ENCODE results near the gene CCDC167. TPM values are rescaled to one million over a fixed set of nuclear protein-coding genes. Genes with fewer than 3 reads are reported as not detected.
"Not testable (repeated sequence)": the region's sequence is repeated elsewhere in the genome, so short reads cannot be mapped to it uniquely, and the experiment has no call there.

CCDC167 gene
- total RNA-seq, 2 experiments from 2014 or later = 53.4 to 57.1 TPM

GRCh38 chr6:37451441-37452193 is 48.1 kb downstream of the CCDC167 start:
- Mint-ChIP-seq H3K36me3 (ENCODE audit: low read depth) (peaks cover 43% of the 10 kb centered on the region), H3K4me1 (ENCODE audit: low read depth) (peaks cover 6% of the 10 kb centered on the region), H3K27me3 (ENCODE audit: low read depth) (no peaks in the 10 kb centered on the region), H3K4me3 (no peak overlapping the region), H3K27ac (no peak overlapping the region), H3K9me3 (no peaks in the 10 kb centered on the region)
- DNase-seq = no peak
- CTCF ChIA-PET = interaction anchor here (1.1 kb wide), 1 partner anchor 114 kb away, joined by 3 read pairs; no protein-coding TSS in a partner anchor
- intact Hi-C loops (cut with micrococcal nuclease) = no loop called here

- DNase-seq = no peak
- intact Hi-C loops (cut with micrococcal nuclease) = no loop called here
- Mint-ChIP-seq H3K27ac (no peak overlapping the region), H3K27me3 (ENCODE audit: low read depth) (no peaks in the 10 kb centered on the region), H3K4me1 (ENCODE audit: low read depth) (peaks cover 6% of the 10 kb centered on the region), H3K4me3 (no peak overlapping the region), H3K9me3 (no peaks in the 10 kb centered on the region), H3K36me3 (ENCODE audit: low read depth) (peaks cover 47% of the 10 kb centered on the region)
- CTCF ChIA-PET = no interaction called here
Measured at GRCh38 chr6:37449984-37450383, 49.7 kb downstream of the CCDC167 start.

- DNase-seq; H3K4me3 Mint-ChIP-seq; H3K9me3 Mint-ChIP-seq; intact Hi-C loops (cut with micrococcal nuclease); H3K27me3 Mint-ChIP-seq (ENCODE audit: low read depth): not testable (repeated sequence)
- CTCF ChIA-PET = interaction anchor here (0.7 kb wide), 1 partner anchor 118 kb away, joined by 4 read pairs; no protein-coding TSS in a partner anchor
- peak overlapping the region; percentile 59 for H3K27ac Mint-ChIP-seq
- H3K36me3 Mint-ChIP-seq (ENCODE audit: low read depth) = peaks cover 33% of the 10 kb centered on the region
- peaks cover 22% of the 10 kb centered on the region for H3K4me1 Mint-ChIP-seq (ENCODE audit: low read depth)
Measured at GRCh38 chr6:37443216-37443542, 56.5 kb downstream of the CCDC167 start.

GRCh38 chr6:37442416-37443215 is 57.1 kb downstream of the CCDC167 start:
- Mint-ChIP-seq H3K4me3 (peak overlapping the region; percentile 50), H3K36me3 (ENCODE audit: low read depth) (peaks cover 36% of the 10 kb centered on the region), H3K4me1 (ENCODE audit: low read depth) (peaks cover 25% of the 10 kb centered on the region), H3K27me3 (ENCODE audit: low read depth) (no peaks in the 10 kb centered on the region), H3K27ac (peak overlapping the region; percentile 74), H3K9me3 (no peaks in the 10 kb centered on the region)
- intact Hi-C loops (cut with micrococcal nuclease) = no loop called here
- DNase-seq = no peak
- CTCF ChIA-PET = no interaction called here

- DNase-seq = no peak
- Mint-ChIP-seq H3K27me3 (ENCODE audit: low read depth) (no peaks in the 10 kb centered on the region), H3K4me1 (ENCODE audit: low read depth) (peaks cover 29% of the 10 kb centered on the region), H3K9me3 (no peaks in the 10 kb centered on the region), H3K36me3 (ENCODE audit: low read depth) (peaks cover 38% of the 10 kb centered on the region), H3K27ac (no peak overlapping the region), H3K4me3 (no peak overlapping the region)
- intact Hi-C loops (cut with micrococcal nuclease) = no loop called here
- CTCF ChIA-PET = no interaction called here
Measured at GRCh38 chr6:37441651-37442050, 58.0 kb downstream of the CCDC167 start.

GRCh38 chr6:37438930-37439329 is 60.8 kb downstream of the CCDC167 start:
- Mint-ChIP-seq H3K4me1 (ENCODE audit: low read depth) (peaks cover 49% of the 10 kb centered on the region), H3K36me3 (ENCODE audit: low read depth) (peaks cover 27% of the 10 kb centered on the region), H3K27ac (no peak overlapping the region), H3K9me3 (no peaks in the 10 kb centered on the region), H3K27me3 (ENCODE audit: low read depth) (no peaks in the 10 kb centered on the region), H3K4me3 (no peak overlapping the region)
- intact Hi-C loops (cut with micrococcal nuclease) = no loop called here
- no peak for DNase-seq
- CTCF ChIA-PET = interaction anchor here (1.1 kb wide), 1 partner anchor 132 kb away, joined by 4 read pairs; no protein-coding TSS in a partner anchor

- Mint-ChIP-seq H3K36me3 (ENCODE audit: low read depth) (peaks cover 22% of the 10 kb centered on the region), H3K4me3 (peak overlapping the region; percentile 45), H3K9me3 (no peaks in the 10 kb centered on the region), H3K4me1 (ENCODE audit: low read depth) (peaks cover 43% of the 10 kb centered on the region), H3K27me3 (ENCODE audit: low read depth) (no peaks in the 10 kb centered on the region), H3K27ac (no peak overlapping the region)
- intact Hi-C loops (cut with micrococcal nuclease) = no loop called here
- CTCF ChIA-PET = interaction anchor here (0.7 kb wide), 1 partner anchor 121 kb away, joined by 3 read pairs; no protein-coding TSS in a partner anchor
- no peak for DNase-seq
Measured at GRCh38 chr6:37435816-37436215, 63.9 kb downstream of the CCDC167 start.

- Mint-ChIP-seq H3K27me3 (ENCODE audit: low read depth) (no peaks in the 10 kb centered on the region), H3K4me1 (ENCODE audit: low read depth) (peaks cover 43% of the 10 kb centered on the region), H3K9me3 (no peaks in the 10 kb centered on the region), H3K4me3 (peak overlapping the region; percentile 45), H3K36me3 (ENCODE audit: low read depth) (peaks cover 22% of the 10 kb centered on the region), H3K27ac (no peak overlapping the region)
- DNase-seq = no peak
- intact Hi-C loops (cut with micrococcal nuclease) = no loop called here
- CTCF ChIA-PET = interaction anchor here (1.4 kb wide), 1 partner anchor 82 kb away, joined by 3 read pairs; no protein-coding TSS in a partner anchor
Measured at GRCh38 chr6:37435373-37435772, 64.3 kb downstream of the CCDC167 start.

- Mint-ChIP-seq H3K27me3 (ENCODE audit: low read depth) (no peaks in the 10 kb centered on the region), H3K27ac (peak overlapping the region; percentile 97), H3K4me3 (peak overlapping the region; percentile 97), H3K9me3 (no peaks in the 10 kb centered on the region), H3K36me3 (ENCODE audit: low read depth) (peaks cover 22% of the 10 kb centered on the region), H3K4me1 (ENCODE audit: low read depth) (peaks cover 40% of the 10 kb centered on the region)
- intact Hi-C loops (cut with micrococcal nuclease) = loop anchor here (1.0 to 5.0 kb wide), 11 partner anchors 52 to 1204 kb away; partner anchors contain the start of genes BTBD9, MDGA1, PIM1 and TBC1D22B
- peak; percentile 78 for DNase-seq
- CTCF ChIA-PET = interaction anchor here (0.5 to 1.8 kb wide), 7 partner anchors 56 to 1083 kb away, joined by 3 to 4 read pairs (median 3); no protein-coding TSS in a partner anchor
Measured at GRCh38 chr6:37433657-37434271, 65.9 kb downstream of the CCDC167 start.

Other genes with a start within 250 kb of the CCDC167 start
- 10 to 100 TPM; 13.4 to 15.1 TPM for gene TBC1D22B, start 242.1 kb downstream of the CCDC167 start, total RNA-seq
- under 1 TPM; 0.81 to 0.95 TPM for gene TMEM217, start 241.7 kb downstream of the CCDC167 start, total RNA-seq
- gene RNF8, start 145.9 kb downstream of the CCDC167 start, total RNA-seq = 10 to 100 TPM; 18.6 to 19.4 TPM
- gene CMTR1, start 66.7 kb downstream of the CCDC167 start, total RNA-seq = 10 to 100 TPM; 70.9 to 71.3 TPM
- gene MDGA1, start 198.0 kb upstream of the CCDC167 start, total RNA-seq = 1 to 10 TPM; 2.8 to 3.6 TPM

All from activated naive CD4-positive, alpha-beta T cell treated with anti-CD3 and anti-CD28 coated beads for 36 hours (primary cell).